Amygdala (tissue), 56 donors: ENCODE data around the gene OPRM1.

ENCODE experiments used
- DNase-seq, 56 donors: peaks; one replicate each; lab custom pipeline; 2025; lab: John Stamatoyannopoulos, UW

Gene OPRM1

GRCh38 chr6:154080461-154081189 lies 41.6 kb downstream of the OPRM1 start:
- DNase-seq, result no peak

GRCh38 chr6:154086510-154086909 lies 47.5 kb downstream of the OPRM1 start:
- DNase-seq, result no peak

- no peak for DNase-seq
These were observed 53.4 kb downstream of the OPRM1 start for GRCh38 chr6:154092326-154092962.

- no peak for DNase-seq
These were observed 54.4 kb downstream of the OPRM1 start for GRCh38 chr6:154093231-154094044.

- DNase-seq, result no peak
These were observed 56.5 kb downstream of the OPRM1 start for GRCh38 chr6:154095571-154095970.

- no peak for DNase-seq
These were observed 57.3 kb downstream of the OPRM1 start for GRCh38 chr6:154096316-154096715.

- no peak for DNase-seq
These were observed 57.8 kb downstream of the OPRM1 start for GRCh38 chr6:154096834-154097233.

- DNase-seq, result no peak
These were observed 60.2 kb downstream of the OPRM1 start for GRCh38 chr6:154099211-154099610.

- DNase-seq, result no peak
These were observed 67.2 kb downstream of the OPRM1 start for GRCh38 chr6:154106251-154106650.

GRCh38 chr6:154111025-154111424 lies 72.0 kb downstream of the OPRM1 start:
- DNase-seq, result no peak

- no peak for DNase-seq
These were observed 73.3 kb downstream of the OPRM1 start for GRCh38 chr6:154112181-154112809.

GRCh38 chr6:154113392-154113791 lies 74.4 kb downstream of the OPRM1 start:
- DNase-seq, result no peak

GRCh38 chr6:154117485-154117884 lies 78.4 kb downstream of the OPRM1 start:
- no peak for DNase-seq

GRCh38 chr6:154122195-154122925 lies 83.3 kb downstream of the OPRM1 start:
- no peak for DNase-seq

- DNase-seq, result no peak
These were observed 84.3 kb downstream of the OPRM1 start for GRCh38 chr6:154123155-154123956.

GRCh38 chr6:154125421-154125820 lies 86.4 kb downstream of the OPRM1 start:
- DNase-seq, result no peak

GRCh38 chr6:154127657-154128056 lies 88.6 kb downstream of the OPRM1 start:
- DNase-seq, result no peak

- no peak for DNase-seq
These were observed 95.6 kb downstream of the OPRM1 start for GRCh38 chr6:154134471-154135147.

GRCh38 chr6:154138793-154139192 lies 99.8 kb downstream of the OPRM1 start:
- DNase-seq, result no peak
